HG03439 (cell line): ENCODE measurements around the gene NINJ2.
"Not testable (repeated sequence)": the region's sequence is repeated elsewhere in the genome, so short reads cannot be mapped to it uniquely, and the experiment has no call there.

Experiments
- ATAC-seq: cut with Tn5 transposase; IDR thresholded peaks from one replicate; pipeline ENCODE4 v1.9.1; 2021; ENCODE audit warnings: mild to moderate bottlenecking, moderate library complexity; ENCODE audit not compliant: unreplicated experiment

The NINJ2 gene

GRCh38 chr12:588024-588322 is 75.3 kb downstream of the NINJ2 start:
- ATAC-seq, result no peak

GRCh38 chr12:587132-588023 is 75.9 kb downstream of the NINJ2 start:
- no peak for ATAC-seq

DNA sequence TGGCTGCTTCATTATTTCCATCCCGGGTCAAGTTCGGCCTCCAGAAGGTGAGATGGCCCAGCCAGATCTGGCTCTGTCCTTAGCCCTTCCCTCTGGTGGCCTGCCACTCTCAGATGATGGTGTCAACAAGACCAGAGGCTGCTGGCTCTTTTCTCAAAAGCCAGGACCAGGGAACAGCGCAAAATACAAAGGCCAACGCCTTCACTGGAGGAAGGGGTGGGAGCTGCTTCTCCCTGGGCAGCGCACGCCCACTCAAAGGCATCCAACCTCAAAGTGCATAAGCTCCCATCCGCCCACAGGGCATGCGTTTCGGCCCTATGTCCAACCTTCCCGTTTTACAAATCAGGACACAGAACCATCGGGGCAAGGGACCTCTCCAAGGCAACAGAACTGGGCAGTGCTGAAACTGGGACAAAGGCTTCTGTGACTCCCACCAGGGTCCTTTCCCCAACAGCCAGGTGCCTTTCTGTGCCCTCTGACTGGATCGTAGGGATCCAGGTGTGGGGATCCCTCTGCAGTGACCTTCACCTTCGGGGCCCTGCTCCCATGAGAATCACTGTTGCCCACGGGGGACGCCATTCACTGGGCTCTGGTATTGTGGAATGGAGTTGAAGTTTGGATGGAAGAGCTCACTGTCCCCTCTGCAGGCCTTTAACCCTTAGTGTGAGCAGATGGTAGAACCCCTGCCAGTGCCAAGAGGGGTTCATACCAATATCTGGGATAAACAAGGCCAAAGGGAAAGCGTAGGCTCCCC is 76.8 kb downstream of the NINJ2 start:
- ATAC-seq, result no peak

- no peak for ATAC-seq
Measured at GRCh38 chr12:585062-586061, 77.9 kb downstream of the NINJ2 start.

- ATAC-seq, result no peak
Measured at GRCh38 chr12:583251-583869, 79.9 kb downstream of the NINJ2 start.

GRCh38 chr12:581746-582145 is 81.5 kb downstream of the NINJ2 start:
- ATAC-seq, result no peak

- ATAC-seq, result no peak
Measured at GRCh38 chr12:581321-581720, 81.9 kb downstream of the NINJ2 start.

DNA sequence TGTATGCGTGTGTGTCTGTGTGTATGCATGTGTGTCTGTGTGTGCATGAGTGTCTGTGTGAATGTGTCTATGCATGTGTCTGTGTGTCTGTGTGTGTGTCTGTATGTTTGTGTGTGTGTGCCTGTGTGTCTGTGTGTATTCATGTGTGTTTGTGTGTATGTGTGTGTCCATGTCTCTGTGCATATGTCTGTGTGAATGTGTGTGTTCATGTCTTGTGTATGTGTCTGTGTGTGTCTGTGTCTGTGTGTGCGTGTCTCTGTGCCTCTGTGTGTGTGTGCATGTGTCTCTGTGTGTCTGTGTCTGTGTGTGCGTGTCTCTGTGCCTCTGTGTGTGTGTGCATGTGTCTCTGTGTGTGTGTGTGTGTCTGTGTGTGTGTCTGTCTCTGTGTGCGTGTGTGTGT is 82.4 kb downstream of the NINJ2 start:
- ATAC-seq, result no peak

GRCh38 chr12:579420-580110 is 83.7 kb downstream of the NINJ2 start:
- ATAC-seq, result no peak

DNA sequence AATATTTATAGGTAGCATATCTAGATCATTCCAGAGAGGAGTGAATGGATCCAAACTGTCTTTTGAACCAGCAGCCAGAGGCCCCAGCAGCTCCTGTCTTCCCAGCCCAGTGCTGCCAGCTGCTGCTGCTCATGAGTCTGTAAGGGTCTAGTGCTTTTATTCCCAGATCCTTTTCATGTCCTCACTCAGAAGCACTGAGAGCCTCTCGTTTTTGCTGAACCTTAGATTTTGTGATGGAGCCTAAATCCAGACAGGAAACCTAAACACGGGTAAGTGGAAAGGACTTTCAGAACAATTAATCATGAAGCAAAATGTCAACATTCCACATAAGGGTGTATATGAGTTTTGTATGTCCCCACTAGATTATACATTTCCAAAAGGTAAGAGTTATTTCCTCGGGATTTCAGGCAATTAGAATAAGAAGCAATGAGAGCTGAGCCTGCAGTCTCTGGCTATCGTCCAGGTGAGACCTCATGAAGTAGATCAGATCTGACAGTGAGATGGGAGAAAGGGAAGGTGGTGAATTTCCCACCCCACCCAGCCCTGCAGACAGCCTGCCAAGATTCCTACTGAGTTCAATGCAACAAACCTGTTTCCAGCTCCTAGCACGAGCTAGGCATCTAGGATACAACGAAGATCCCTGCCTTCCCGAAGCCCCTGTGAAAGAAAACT is 84.4 kb downstream of the NINJ2 start:
- ATAC-seq, result no peak

DNA sequence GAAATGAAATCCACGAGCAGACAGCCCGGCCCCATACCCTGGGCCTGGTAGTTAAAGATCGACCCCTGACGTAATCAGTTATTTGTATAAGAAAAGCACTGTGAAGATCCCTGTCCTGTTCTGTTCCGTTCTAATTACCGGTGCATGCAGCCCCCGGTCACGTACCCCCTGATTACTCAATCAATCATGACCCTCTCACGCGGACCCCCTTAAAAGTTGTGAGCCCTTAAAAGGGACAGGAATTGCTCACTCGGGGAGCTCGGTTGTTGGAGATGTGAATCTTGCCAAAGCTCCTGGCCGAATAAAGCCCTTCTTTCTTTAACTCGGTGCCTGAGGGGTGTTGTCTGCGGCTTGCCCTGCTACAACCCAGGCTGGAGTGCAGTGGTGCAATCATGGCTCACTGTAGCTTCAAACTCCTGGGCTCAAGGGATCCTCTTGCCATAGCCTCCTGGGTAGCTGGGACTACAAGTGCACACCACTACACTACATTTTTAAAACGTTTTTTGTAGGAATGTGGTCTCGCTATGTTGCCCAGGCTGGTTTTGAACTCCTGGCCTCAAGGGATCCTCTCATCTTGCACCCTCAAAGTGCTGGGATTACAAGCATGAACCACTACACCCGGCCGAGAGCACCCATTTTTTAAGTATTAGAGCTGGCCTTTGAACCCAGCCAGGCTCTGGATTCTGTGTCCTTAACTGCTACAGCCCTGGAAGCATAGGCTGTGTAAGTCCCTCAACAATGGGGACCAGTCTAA is 85.1 kb downstream of the NINJ2 start:
- not testable (repeated sequence) for ATAC-seq

GRCh38 chr12:576615-577110 is 86.6 kb downstream of the NINJ2 start:
- ATAC-seq, result no peak

GRCh38 chr12:575948-576614 is 87.2 kb downstream of the NINJ2 start:
- ATAC-seq, result no peak

- ATAC-seq, result no peak
Measured at GRCh38 chr12:575129-575502, 88.1 kb downstream of the NINJ2 start.

DNA sequence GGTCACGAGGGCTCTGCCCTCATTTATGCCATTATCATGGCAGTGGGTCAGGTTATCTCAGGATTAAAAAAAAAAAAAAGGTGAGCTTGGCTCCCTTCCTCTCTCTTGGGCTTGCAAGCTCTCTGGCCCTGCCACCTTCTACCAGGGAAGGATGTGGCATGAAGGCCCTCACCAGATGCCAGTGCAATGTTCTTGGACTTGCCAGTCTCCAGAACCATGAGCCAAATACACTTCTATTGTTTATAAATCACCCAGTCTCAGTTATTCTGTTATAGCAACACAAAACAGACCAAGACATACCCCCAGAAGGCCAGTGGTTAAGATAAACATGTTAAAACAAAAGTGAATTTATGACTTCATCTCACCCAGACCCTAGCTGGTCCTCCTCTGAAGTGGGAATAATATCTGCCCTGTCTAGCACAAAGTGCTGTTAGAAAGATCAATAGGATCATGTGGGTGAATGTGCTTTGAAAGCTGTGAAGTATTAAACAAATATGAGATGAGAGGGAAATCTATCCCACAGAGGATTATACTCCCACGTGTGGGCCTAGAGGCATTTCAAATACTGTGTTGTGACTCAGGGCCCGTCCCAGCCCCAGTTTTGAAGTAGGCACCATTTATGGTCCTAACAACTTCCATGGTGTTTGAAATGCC is 88.6 kb downstream of the NINJ2 start:
- ATAC-seq, result no peak

GRCh38 chr12:573232-573631 is 90.0 kb downstream of the NINJ2 start:
- no peak for ATAC-seq

DNA sequence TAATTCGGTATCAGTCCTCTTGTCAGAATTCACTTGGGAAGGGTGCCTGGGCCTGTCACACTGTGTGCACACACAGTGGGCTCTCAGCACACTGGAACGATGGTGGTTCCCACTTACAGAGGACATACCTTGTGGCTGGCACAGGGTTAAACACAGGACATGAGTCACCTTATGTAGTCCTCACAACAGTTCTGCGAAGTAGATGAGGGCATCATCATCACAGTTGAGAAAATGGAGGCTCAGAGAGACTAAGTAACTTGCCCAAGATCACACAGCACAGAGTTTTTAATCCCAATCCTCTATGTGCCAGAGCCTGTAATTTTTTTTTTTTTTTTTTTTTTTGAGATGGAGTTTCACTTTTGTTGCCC is 90.7 kb downstream of the NINJ2 start:
- no peak for ATAC-seq
